ENCODE results near the gene HNF1A.
"Not testable (repeated sequence)": the region's sequence is repeated elsewhere in the genome, so short reads cannot be mapped to it uniquely, and the experiment has no call there.

The HNF1A gene

DNA sequence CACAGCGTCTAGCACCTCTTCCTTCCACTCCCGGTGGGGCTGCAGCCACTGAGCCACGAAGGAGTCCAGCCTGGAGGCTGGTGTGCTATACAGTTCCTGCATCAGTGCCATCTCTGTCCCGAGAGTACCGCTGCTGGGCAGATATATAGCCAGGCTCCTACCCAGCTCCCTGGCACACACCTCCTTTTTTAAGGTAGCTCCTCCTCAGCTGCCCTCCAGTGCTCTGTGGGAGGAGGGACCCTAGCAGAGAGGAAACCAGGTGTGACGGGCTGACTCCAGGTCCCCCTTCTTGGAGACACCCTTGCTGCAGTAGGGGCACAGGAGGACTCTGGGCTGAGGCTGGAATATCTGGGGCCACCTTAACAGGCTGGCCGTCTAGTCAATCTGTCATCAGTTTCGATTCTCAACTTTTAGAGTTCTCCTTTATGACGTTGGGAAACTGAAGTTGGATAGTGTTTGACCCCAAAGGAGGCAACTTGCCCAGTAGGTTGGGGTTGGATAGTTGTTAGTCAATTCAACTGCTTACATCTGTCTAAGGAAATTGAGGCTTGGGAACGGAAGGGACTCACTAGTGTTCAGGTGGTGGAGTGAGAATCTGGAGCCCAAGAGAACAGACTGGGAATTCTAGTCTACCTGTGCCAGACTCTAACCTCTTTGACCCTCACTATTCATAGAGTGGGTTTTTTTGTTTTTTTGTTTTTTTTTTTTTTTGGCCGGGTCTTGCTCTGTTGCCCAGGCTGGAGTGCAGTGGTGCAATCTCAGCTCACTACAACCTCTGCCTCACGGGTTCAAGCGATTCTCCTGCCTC, 60.7 kb downstream of the HNF1A start, which contains the start of gene OASL:
Gene OASL, minus strand, starts transcription at position 386 of the 808 bp plus-strand sequence. Its CDS starts 275 bp downstream, at position 111.
- peak; percentile 88 for FAIRE-seq
- TF ChIP-seq POLR2AphosphoS5 (IDR thresholded peaks at IDR 0.05; ENCODE audit: low read depth, low read length) (peak; percentile 78; the same call in 1 of the 2 replicates), TAF1 (IDR thresholded peaks at IDR 0.05; ENCODE audit: borderline replicate concordance, low read depth, low read length) (0 out of 2 replicates have a peak, but pooled peaks have one; percentile 17), POLR2A (IDR thresholded peaks at IDR 0.05; ENCODE audit: low read depth, low read length) (peak; percentile 76)
- DNase-seq (ENCODE audit: insufficient read length) = peak; percentile 52

DNA sequence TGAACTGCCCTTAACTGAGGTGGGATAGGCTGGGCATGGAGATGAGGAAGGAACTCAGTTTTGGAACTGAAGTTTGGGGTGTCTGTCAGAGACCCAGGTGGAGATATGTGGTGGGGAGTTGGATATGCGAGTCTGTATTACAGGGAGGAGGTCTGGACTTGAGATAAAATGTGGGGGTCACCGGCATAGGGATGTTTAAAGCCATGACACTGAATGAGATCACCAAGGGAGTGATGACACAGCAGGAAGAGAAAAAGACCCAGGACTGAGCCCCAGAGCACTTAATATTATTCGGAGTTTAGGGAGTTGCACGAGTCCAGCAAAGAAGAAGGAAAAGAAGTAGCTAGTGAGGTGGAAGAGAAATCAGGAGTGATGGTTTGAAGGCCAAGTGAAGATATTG, 64.7 kb downstream of the HNF1A start:
- FAIRE-seq (no peak), DNase-seq (ENCODE audit: insufficient read length) (no peak)
- TF ChIP-seq POLR2AphosphoS5 (IDR thresholded peaks at IDR 0.05; ENCODE audit: low read depth, low read length) (no peak), TAF1 (IDR thresholded peaks at IDR 0.05; ENCODE audit: borderline replicate concordance, low read depth, low read length) (no peak), POLR2A (IDR thresholded peaks at IDR 0.05; ENCODE audit: low read depth, low read length) (no peak)

DNA sequence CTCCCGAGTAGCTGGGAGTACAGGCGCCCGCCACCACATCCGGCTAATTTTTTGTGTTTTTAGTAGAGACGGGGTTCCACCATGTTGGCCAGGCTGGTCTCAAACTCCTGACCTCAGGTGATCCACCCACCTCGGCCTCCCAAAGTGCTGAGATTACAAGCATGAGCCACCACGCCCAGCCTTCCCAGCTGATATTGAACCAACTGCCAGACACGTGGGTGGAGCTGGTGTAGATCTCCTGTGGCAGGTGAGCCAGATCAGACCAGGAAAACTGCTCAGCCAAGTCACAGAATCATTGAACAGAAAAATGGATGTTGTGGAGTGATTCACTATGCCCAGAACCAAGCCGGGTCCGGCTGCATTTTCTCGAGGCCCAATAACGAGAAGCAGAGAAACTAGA, 69.1 kb downstream of the HNF1A start:
- DNase-seq (ENCODE audit: insufficient read length); FAIRE-seq: not testable (repeated sequence)

DNA sequence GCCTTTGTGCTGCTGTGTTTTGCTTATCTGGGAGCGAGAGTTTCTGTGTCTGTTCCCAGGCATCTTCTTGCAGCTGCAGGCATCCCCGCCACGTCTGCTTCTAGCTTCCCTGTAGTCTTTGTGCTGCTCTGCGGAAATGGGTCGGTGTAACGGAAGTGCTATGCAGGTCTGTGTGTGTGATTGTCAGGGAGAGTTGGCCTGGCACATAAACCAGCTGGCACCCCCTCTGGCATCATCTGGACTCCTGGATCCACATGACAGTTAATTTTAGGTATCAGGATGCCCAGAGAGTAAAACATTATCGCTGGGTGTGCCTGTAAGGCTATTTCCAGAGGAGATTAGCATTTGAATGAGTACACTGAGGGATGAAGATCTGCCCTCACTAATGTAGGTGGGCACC, 70.1 kb downstream of the HNF1A start:
- TF ChIP-seq POLR2A (IDR thresholded peaks at IDR 0.05; ENCODE audit: low read depth, low read length) (no peak), TAF1 (IDR thresholded peaks at IDR 0.05; ENCODE audit: borderline replicate concordance, low read depth, low read length) (no peak), POLR2AphosphoS5 (IDR thresholded peaks at IDR 0.05; ENCODE audit: low read depth, low read length) (no peak)
- no peak for DNase-seq (ENCODE audit: insufficient read length)
- no peak for FAIRE-seq

DNA sequence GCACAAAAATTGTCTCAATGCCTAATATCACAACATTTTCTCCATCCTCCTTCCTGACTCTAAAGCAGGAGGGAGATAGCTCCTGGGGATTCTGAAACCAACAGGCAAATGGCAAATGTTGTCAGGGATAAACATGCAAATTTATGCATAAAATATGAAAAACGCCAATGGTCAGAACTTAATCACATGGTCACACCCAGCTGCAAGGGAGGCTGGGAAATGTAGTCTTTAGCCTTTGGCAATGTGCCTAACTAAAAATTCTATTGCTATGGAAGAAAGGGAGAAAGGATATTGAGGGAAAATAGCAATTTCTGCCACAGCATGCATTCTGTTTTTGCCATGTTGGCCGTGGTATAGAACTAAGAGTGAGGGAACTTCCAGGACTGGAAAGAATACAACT, 72.4 kb downstream of the HNF1A start:
- no peak for FAIRE-seq
- TF ChIP-seq POLR2A (IDR thresholded peaks at IDR 0.05; ENCODE audit: low read depth, low read length) (no peak), POLR2AphosphoS5 (IDR thresholded peaks at IDR 0.05; ENCODE audit: low read depth, low read length) (no peak), TAF1 (IDR thresholded peaks at IDR 0.05; ENCODE audit: borderline replicate concordance, low read depth, low read length) (no peak)
- no peak for DNase-seq (ENCODE audit: insufficient read length)
